Activated CD4-positive, alpha-beta memory T cell treated with anti-CD3 and anti-CD28 coated beads, Interleukin-2, amount 10 ng/mL, durations not matched to agents 7 days and 5 days (primary cell): Measurements from ENCODE around the gene PIK3R1. TPM values are rescaled to one million over a fixed set of nuclear protein-coding genes. Genes with fewer than 3 reads are reported as not detected.

Source experiments
- CTCF ChIA-PET: fragments of 350-600 bp; sonication (Branson Sonifier 250); formaldehyde crosslinking; loops from one replicate; lab custom pipeline; 2021; ENCODE audit warnings: antibody characterized with exemption, inconsistent platforms; lab: Charles Lee
- POLR2A ChIA-PET: fragments of 350-600 bp; sonication (Branson Sonifier 250); formaldehyde crosslinking; loops from one replicate; lab custom pipeline; 2021; ENCODE audit warnings: antibody characterized with exemption; lab: Charles Lee
- DNase-seq: peaks from one replicate; pipeline ENCODE4 v3.0.0-alpha.2; 2020
- H3K27ac Mint-ChIP-seq: one replicate; pipeline ENCODE4 v1.8.0; 2021; ENCODE audit warnings: mild to moderate bottlenecking, mixed read lengths
- H3K27me3 Mint-ChIP-seq: one replicate; pipeline ENCODE4 v1.8.0; 2021; ENCODE audit warnings: mixed read lengths
- H3K36me3 Mint-ChIP-seq: one replicate; pipeline ENCODE4 v1.8.0; 2021; ENCODE audit warnings: low read depth, mixed read lengths
- H3K4me1 Mint-ChIP-seq: one replicate; pipeline ENCODE4 v1.8.0; 2021; ENCODE audit warnings: mixed read lengths
- H3K4me3 Mint-ChIP-seq: one replicate; pipeline ENCODE4 v1.8.0; 2021; ENCODE audit warnings: mild to moderate bottlenecking, mixed read lengths
- H3K9me3 Mint-ChIP-seq: one replicate; pipeline ENCODE4 v1.8.0; 2021; ENCODE audit warnings: mixed read lengths
- total RNA-seq, 2 experiments: library from RNA; stranded (reverse); gene quantifications; one replicate each; pipeline ENCODE4 v1.2.3, GENCODE V29; 2021

PIK3R1 gene
- total RNA-seq, 2 experiments from 2014 or later: 83.1 to 86.4 TPM

DNA sequence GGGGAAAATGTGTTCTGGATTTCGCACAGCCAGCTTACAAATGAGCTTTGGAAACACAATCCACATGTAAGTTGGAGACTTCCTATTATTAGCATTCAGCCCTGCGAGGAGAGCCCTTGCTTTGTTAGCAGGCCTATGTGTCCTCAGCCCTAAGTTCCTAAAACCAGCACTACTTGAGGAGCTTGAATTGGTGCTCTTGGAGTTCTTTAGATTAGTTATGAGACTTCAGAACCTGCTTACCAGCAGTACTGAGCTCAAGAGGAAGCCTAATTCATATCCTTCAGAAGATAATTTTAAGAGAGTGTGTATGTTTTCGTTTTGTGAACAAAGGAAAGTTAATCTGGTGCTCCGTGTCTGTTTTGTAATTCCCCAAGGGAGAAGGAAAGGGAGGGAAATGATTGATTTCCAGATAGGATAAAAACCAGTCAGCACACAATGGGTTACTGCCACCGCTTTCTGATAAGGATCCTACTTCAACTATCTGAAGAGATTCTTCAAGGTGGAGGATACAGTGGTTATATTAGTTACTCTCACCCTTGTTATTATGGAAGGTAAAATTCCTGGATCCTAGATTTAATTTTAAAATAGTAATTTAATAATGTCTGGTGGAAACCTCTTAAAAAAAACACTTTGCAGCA lies 35.2 kb downstream of the PIK3R1 start:
- CTCF ChIA-PET: interaction anchor here (0.9 to 2.2 kb wide), 4 partner anchors 22 to 1004 kb away, joined by 3 to 10 read pairs (median 4); partner anchors contain the start of gene PIK3R1
- H3K27me3 Mint-ChIP-seq: no peaks in the 10 kb centered on the region
- DNase-seq: no peak
- peaks cover 63% of the 10 kb centered on the region for H3K4me1 Mint-ChIP-seq
- H3K27ac Mint-ChIP-seq: no peak overlapping the region
- POLR2A ChIA-PET: interaction anchor here (1.1 to 3.2 kb wide), 3 partner anchors 35 to 66 kb away, joined by 3 to 25 read pairs (median 4); partner anchors contain the start of gene PIK3R1
- H3K36me3 Mint-ChIP-seq: peaks cover 14% of the 10 kb centered on the region
- H3K4me3 Mint-ChIP-seq: no peak overlapping the region
- no peaks in the 10 kb centered on the region for H3K9me3 Mint-ChIP-seq

DNA sequence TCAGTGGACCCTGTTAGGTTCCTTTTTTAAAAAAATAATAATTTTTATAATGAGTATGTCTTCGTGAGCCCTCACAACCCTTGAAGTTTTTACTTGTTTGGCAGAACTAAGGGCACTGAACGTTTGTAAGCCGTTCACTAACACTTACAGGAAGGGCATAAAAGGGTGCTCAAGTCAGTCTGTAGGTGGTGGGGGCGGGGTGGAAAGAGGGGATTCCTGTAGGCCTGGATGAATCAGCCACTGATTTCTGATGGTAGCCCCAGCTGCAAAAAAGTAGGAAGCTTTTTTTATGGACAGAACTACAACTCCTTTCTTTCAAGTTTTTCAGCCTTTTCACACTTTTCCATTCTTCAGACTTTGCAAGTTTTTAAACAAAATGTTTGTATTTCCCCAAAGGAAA lies 35.8 kb downstream of the PIK3R1 start:
- DNase-seq: no peak
- Mint-ChIP-seq H3K9me3 (no peaks in the 10 kb centered on the region), H3K4me3 (no peak overlapping the region), H3K27me3 (no peaks in the 10 kb centered on the region), H3K27ac (peak overlapping the region; percentile 3), H3K4me1 (peaks cover 67% of the 10 kb centered on the region), H3K36me3 (peaks cover 11% of the 10 kb centered on the region)
- ChIA-PET POLR2A (interaction anchor here (1.1 to 3.2 kb wide), 2 partner anchors 36 to 38 kb away, joined by 3 to 25 read pairs; partner anchors contain the start of gene PIK3R1), CTCF (interaction anchor here (0.7 to 2.8 kb wide), 4 partner anchors 21 to 1005 kb away, joined by 3 to 10 read pairs (median 4); no protein-coding TSS in a partner anchor)

DNA sequence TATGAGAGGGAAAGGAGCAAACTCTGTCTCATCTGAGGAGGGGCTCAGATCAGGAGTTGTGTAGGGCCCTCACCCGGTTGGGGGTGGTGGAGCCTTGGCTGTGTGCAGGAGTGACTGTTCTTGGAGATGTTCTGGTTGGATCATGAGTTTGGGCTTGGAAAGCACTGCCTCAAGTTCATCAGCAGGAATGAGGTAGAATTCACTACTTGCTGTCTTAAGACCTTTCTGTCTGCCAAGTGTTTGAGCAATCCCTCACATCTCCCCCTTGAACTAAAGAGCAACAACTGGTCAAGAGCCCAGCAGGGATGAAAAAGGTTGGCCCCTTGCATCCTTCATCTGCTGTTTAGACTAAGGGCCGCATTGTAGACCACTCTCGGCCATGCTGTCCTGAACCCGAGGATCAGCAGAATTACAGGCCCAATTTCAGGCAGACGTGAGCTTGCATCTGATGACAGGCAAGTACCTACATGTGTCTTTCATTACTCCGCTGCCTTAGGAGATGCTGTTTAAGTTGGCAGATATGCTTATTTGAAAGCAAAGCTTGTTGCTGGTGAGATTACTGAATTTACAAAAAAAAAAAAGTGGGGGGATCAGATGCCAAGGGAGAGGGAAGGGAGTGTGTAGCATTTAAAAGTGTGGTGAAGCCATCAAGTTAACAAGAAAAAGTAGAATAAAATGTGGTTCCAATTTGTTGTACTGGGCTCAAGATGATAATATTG lies 36.4 kb downstream of the PIK3R1 start:
- H3K4me1 Mint-ChIP-seq: peaks cover 70% of the 10 kb centered on the region
- peak overlapping the region; percentile 3 for H3K27ac Mint-ChIP-seq
- no peak for DNase-seq
- CTCF ChIA-PET: interaction anchor here (0.7 to 2.8 kb wide), 9 partner anchors 8 to 1005 kb away, joined by 3 to 16 read pairs (median 5); partner anchors contain the start of gene PIK3R1
- no peaks in the 10 kb centered on the region for H3K9me3 Mint-ChIP-seq
- H3K36me3 Mint-ChIP-seq: peaks cover 9% of the 10 kb centered on the region
- POLR2A ChIA-PET: interaction anchor here (1.0 to 3.2 kb wide), 3 partner anchors 22 to 36 kb away, joined by 3 to 25 read pairs (median 3); partner anchors contain the start of gene PIK3R1
- no peaks in the 10 kb centered on the region for H3K27me3 Mint-ChIP-seq
- no peak overlapping the region for H3K4me3 Mint-ChIP-seq

DNA sequence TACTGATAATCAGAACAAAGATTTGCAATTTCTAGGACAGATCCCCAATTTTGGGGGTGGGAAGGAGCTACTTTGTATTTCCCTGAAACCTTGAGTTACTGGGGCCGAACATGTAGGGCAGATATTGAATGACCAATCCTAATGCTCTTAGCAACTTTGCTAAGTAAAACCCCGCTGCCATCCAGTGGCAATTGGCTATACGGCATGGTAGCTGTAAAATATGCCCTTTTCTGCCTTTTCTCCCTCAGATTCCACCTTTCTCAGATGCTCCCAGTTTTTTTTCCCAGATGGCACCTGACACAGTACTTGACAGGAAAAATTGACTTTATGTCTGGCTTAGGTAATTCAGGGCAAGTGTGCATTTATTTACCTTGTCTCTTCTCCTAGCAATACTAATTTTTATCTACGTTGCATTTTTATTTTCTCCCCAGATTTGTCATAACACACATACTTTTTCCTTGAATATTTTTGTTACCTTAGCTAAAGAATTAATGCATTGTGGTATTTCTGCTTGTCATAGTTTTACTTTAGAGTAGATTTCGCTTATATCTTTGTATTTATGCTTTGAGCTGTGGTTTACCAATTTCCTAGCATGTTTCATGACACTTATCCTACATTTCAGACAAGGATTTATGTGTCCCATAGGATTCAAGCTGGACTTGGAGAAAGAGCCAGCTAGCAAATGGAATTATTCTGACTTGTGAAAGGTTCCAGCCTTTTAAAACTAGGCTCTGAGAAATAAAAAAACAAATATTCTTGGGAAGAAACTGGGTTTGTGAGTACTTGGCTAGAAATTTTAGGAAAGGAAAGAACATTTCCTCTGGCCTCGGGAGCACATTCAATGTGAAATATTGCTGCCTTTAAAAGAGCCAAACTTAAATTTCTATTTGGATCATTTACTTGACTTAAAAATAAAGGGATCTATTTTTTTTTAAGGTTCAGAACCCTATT lies 37.4 kb downstream of the PIK3R1 start:
- Mint-ChIP-seq H3K27me3 (no peaks in the 10 kb centered on the region), H3K9me3 (no peaks in the 10 kb centered on the region), H3K4me1 (peaks cover 77% of the 10 kb centered on the region), H3K27ac (no peak overlapping the region), H3K4me3 (no peak overlapping the region), H3K36me3 (peaks cover 12% of the 10 kb centered on the region)
- peak; percentile 36 for DNase-seq
- CTCF ChIA-PET: interaction anchor here (0.6 to 2.8 kb wide), 12 partner anchors 9 to 1009 kb away, joined by 3 to 16 read pairs (median 5); partner anchors contain the start of gene PIK3R1
- POLR2A ChIA-PET: interaction anchor here (0.6 to 3.2 kb wide), 5 partner anchors 23 to 1087 kb away, joined by 3 to 25 read pairs (median 3); partner anchors contain the start of gene PIK3R1

- no peak overlapping the region for H3K4me3 Mint-ChIP-seq
- no peak overlapping the region for H3K27ac Mint-ChIP-seq
- CTCF ChIA-PET: interaction anchor here (0.6 to 2.8 kb wide), 8 partner anchors 10 to 1007 kb away, joined by 3 to 16 read pairs (median 6); no protein-coding TSS in a partner anchor
- no peaks in the 10 kb centered on the region for H3K27me3 Mint-ChIP-seq
- POLR2A ChIA-PET: interaction anchor here (0.6 to 1.3 kb wide), 3 partner anchors 24 to 1088 kb away, joined by 3 to 4 read pairs (median 3); no protein-coding TSS in a partner anchor
- no peak for DNase-seq
- peaks cover 77% of the 10 kb centered on the region for H3K4me1 Mint-ChIP-seq
- H3K36me3 Mint-ChIP-seq: peaks cover 12% of the 10 kb centered on the region
- no peaks in the 10 kb centered on the region for H3K9me3 Mint-ChIP-seq
Measured at GRCh38 chr5:68253624-68254585, 38.3 kb downstream of the PIK3R1 start.

DNA sequence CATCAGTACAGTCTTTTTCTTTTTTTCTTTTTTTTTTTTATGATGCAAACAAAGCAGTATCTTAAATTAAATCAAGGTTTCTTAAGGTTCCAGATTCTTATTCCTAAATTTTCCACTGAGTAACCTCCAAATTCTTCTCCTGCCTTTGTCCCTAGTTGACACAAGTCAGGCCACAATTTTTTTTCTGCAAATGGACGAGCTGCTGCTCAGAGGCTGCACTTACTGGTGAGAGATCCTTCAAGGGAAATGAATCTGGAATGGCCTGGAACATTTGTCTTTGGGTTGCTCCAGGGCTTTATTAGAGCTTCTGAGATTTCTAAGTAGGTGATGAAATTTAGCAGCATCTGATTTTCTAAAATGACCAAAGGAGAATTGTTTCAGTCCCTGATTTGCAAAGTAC lies 39.3 kb downstream of the PIK3R1 start:
- Mint-ChIP-seq H3K9me3 (no peaks in the 10 kb centered on the region), H3K4me3 (no peak overlapping the region), H3K27ac (no peak overlapping the region), H3K4me1 (peaks cover 73% of the 10 kb centered on the region), H3K27me3 (no peaks in the 10 kb centered on the region), H3K36me3 (peaks cover 13% of the 10 kb centered on the region)
- POLR2A ChIA-PET: interaction anchor here (0.9 to 2.3 kb wide), 8 partner anchors 9 to 1033 kb away, joined by 3 to 20 read pairs (median 5); partner anchors contain the start of gene PIK3R1
- DNase-seq: no peak
- CTCF ChIA-PET: interaction anchor here (0.6 to 1.9 kb wide), 6 partner anchors 11 to 535 kb away, joined by 3 to 10 read pairs (median 4); partner anchors contain the start of gene PIK3R1

GRCh38 chr5:68255305-68256120 lies 40.0 kb downstream of the PIK3R1 start:
- CTCF ChIA-PET: interaction anchor here (1.0 to 1.9 kb wide), 7 partner anchors 12 to 40 kb away, joined by 3 to 10 read pairs (median 4); partner anchors contain the start of gene PIK3R1
- Mint-ChIP-seq H3K27me3 (no peaks in the 10 kb centered on the region), H3K4me1 (peaks cover 74% of the 10 kb centered on the region), H3K4me3 (peak overlapping the region; percentile 31), H3K27ac (peak overlapping the region; percentile 34), H3K36me3 (peaks cover 13% of the 10 kb centered on the region), H3K9me3 (no peaks in the 10 kb centered on the region)
- POLR2A ChIA-PET: interaction anchor here (0.7 to 2.3 kb wide), 11 partner anchors 9 to 1034 kb away, joined by 3 to 20 read pairs (median 5); partner anchors contain the start of gene PIK3R1
- no peak for DNase-seq

GRCh38 chr5:68257210-68257609 lies 41.7 kb downstream of the PIK3R1 start:
- no peak overlapping the region for H3K27ac Mint-ChIP-seq
- POLR2A ChIA-PET: interaction anchor here (0.9 to 2.9 kb wide), 4 partner anchors 9 to 41 kb away, joined by 3 to 18 read pairs (median 4); partner anchors contain the start of gene PIK3R1

DNA sequence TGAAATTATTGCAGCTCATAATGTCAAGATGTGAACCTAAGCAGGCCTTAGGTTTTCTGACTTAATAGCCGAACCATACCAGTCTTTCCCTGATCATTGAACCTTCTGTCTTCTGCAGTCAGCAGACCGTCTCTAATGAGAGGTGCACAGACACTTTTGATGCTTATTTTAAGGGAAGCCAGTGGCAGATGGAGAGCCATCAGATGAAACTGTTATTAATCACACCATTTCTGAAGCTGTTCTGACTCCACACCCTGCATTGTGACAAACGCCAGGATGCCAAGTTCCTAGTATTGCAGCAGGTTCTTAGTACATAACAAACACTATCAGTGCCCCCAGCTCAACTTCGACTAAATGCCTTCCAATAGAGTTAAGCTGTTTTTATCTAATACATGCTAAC lies 43.0 kb downstream of the PIK3R1 start:
- Mint-ChIP-seq H3K9me3 (no peaks in the 10 kb centered on the region), H3K27ac (no peak overlapping the region), H3K4me3 (no peak overlapping the region), H3K27me3 (no peaks in the 10 kb centered on the region), H3K4me1 (peaks cover 60% of the 10 kb centered on the region), H3K36me3 (peaks cover 11% of the 10 kb centered on the region)
- ChIA-PET POLR2A (interaction anchor here (0.9 to 2.9 kb wide), 4 partner anchors 10 to 42 kb away, joined by 3 to 18 read pairs (median 4); partner anchors contain the start of gene PIK3R1), CTCF (interaction anchor here (1.9 to 3.5 kb wide), 2 partner anchors 13 to 42 kb away, joined by 6 to 26 read pairs; no protein-coding TSS in a partner anchor)
- DNase-seq: no peak

More at GRCh38 chr5:68257210-68257609, 41.7 kb downstream of the PIK3R1 start:
- CTCF ChIA-PET: no interaction called here
- DNase-seq: no peak
- Mint-ChIP-seq H3K36me3 (peaks cover 11% of the 10 kb centered on the region), H3K4me3 (no peak overlapping the region), H3K9me3 (no peaks in the 10 kb centered on the region), H3K4me1 (peaks cover 69% of the 10 kb centered on the region), H3K27me3 (no peaks in the 10 kb centered on the region)

GRCh38 chr5:68259700-68260099 lies 44.1 kb downstream of the PIK3R1 start:
- no peak overlapping the region for H3K27ac Mint-ChIP-seq
- H3K27me3 Mint-ChIP-seq: no peaks in the 10 kb centered on the region
- peaks cover 59% of the 10 kb centered on the region for H3K4me1 Mint-ChIP-seq
- ChIA-PET CTCF (interaction anchor here (1.7 to 3.5 kb wide), 3 partner anchors 10 to 43 kb away, joined by 4 to 26 read pairs (median 6); no protein-coding TSS in a partner anchor), POLR2A (interaction anchor here (1.2 to 2.9 kb wide), 3 partner anchors 10 to 43 kb away, joined by 3 to 18 read pairs (median 5); partner anchors contain the start of gene PIK3R1)
- no peak overlapping the region for H3K4me3 Mint-ChIP-seq
- no peaks in the 10 kb centered on the region for H3K9me3 Mint-ChIP-seq
- H3K36me3 Mint-ChIP-seq: peaks cover 11% of the 10 kb centered on the region
- no peak for DNase-seq
